K562 (cell line): ENCODE data around the gene LTA. TPM values are rescaled to one million over a fixed set of nuclear protein-coding genes. Genes with fewer than 3 reads are reported as not detected.

Experiments used
- CREB1 ChIP-seq, 2 experiments: sonication (generic) in 1 of 2; formaldehyde crosslinking in 1 of 2; IDR thresholded peaks; 2 replicates each; pipeline versions ENCODE4 v1.6.1 to v1.8.0; 2012 to 2022; ENCODE audit warnings: inconsistent platforms in 1 of 2, mild to moderate bottlenecking in 1 of 2, missing genetic modification reagents in 1 of 2, moderate library complexity in 1 of 2
- CREB5 ChIP-seq: fragments of 250-450 bp; sonication (Bioruptor Pico); IDR thresholded peaks from 2 replicates; pipeline ENCODE4 v1.5.0; 2020; ENCODE audit warnings: mild to moderate bottlenecking
- MGA ChIP-seq: fragments of 450-650 bp; IDR thresholded peaks from 2 replicates; pipeline ENCODE4 v1.6.1; 2016; ENCODE audit warnings: mild to moderate bottlenecking, moderate library complexity
- MYNN ChIP-seq, 2 experiments: sonication (generic); formaldehyde crosslinking in 1 of 2; IDR thresholded peaks; 2 replicates each; pipeline versions ENCODE4 v1.5.0 to v1.6.1; 2016 to 2020; ENCODE audit warnings: antibody characterized with exemption in 1 of 2, missing genetic modification reagents in 1 of 2
- PYGO2 ChIP-seq: fragments of 450-650 bp; IDR thresholded peaks from 2 replicates; pipeline ENCODE4 v1.6.1; 2016; ENCODE audit warnings: mild to moderate bottlenecking, missing genetic modification characterization, moderate library complexity, missing compliant biosample characterization
- ZKSCAN1 ChIP-seq: fragments of 150-350 bp; IDR thresholded peaks from 2 replicates; pipeline ENCODE4 v1.6.1; 2016; ENCODE audit warnings: low read depth, low read length
- ZNF212 ChIP-seq: fragments of 450-650 bp; formaldehyde crosslinking; IDR thresholded peaks from 2 replicates; pipeline ENCODE4 v1.4.0; 2020; ENCODE audit warnings: mild to moderate bottlenecking
- ZNF23 ChIP-seq: fragments of 250-450 bp; sonication (Bioruptor Pico); IDR thresholded peaks from 2 replicates; pipeline ENCODE4 v1.4.0; 2020; ENCODE audit warnings: mild to moderate bottlenecking
- ZNF311 ChIP-seq: fragments of 250-450 bp; sonication (Bioruptor Pico); IDR thresholded peaks from 2 replicates; pipeline ENCODE4 v1.4.0; 2020; ENCODE audit warnings: mild to moderate bottlenecking, moderate library complexity
- ZNF324 ChIP-seq: fragments of 250-450 bp; sonication (Bioruptor Pico); IDR thresholded peaks from 2 replicates; pipeline ENCODE4 v1.4.0; 2020; ENCODE audit warnings: mild to moderate bottlenecking
- ZNF354B ChIP-seq: fragments of 250-450 bp; sonication (Bioruptor Pico); IDR thresholded peaks from 2 replicates; pipeline ENCODE4 v1.4.0; 2020
- ZNF561 ChIP-seq: fragments of 450-650 bp; formaldehyde crosslinking; conservative IDR thresholded peaks from 2 replicates; pipeline ENCODE4 v1.4.0; 2020; ENCODE audit warnings: mild to moderate bottlenecking, moderate library complexity
- polyA plus RNA-seq, 8 experiments: library from polyadenylated mRNA; depleted of rRNA in 4 of 8; stranded (reverse) in 5 of 8; unstranded in 3 of 8; fragments of >200 nt; fragmentation: Nextera tagmentation in 2 of 8; fragmentation: Illumina TruSeq in 1 of 8; extraction: Ambion mirVana in 2 of 8; extraction: Trizol in 1 of 8; gene quantifications; 2 replicates each; pipeline versions ENCODE4 v1.2.1 to v1.2.3, GENCODE V29; 2011 to 2014; ENCODE audit warnings: inconsistent platforms in 1 of 8, missing spikeins in 1 of 8
- total RNA-seq, 7 experiments: library from RNA; depleted of rRNA in 6 of 7; stranded (reverse); fragments of >200 nt in 6 of 7; fragmentation: Illumina TruSeq in 2 of 7; extraction: Trizol in 2 of 7; gene quantifications; 2 replicates each; pipeline versions ENCODE4 v1.2.1 to v1.2.3, GENCODE V29; 2011 to 2021; ENCODE audit warnings: low replicate concordance in 1 of 7

Gene LTA
- total and polyA plus RNA-seq, 9 of the 15 experiments (the other 6 are each of a cell fraction or from before 2014, with no cell fraction given), result 0.80 TPM; not detected in 8

GRCh38 chr6:31546339-31546957, 25.6 kb upstream of the LTA start, which contains the start of gene ATP6V1G2 (continued):
- no peak for TF ChIP-seq CREB5 (CRISPR knock-in tag)
- no peak for TF ChIP-seq ZNF311 (CRISPR knock-in tag)
- no peak for TF ChIP-seq ZNF354B (CRISPR knock-in tag)
- no peak for TF ChIP-seq ZNF561
- TF ChIP-seq PYGO2 (tag), result no peak
- TF ChIP-seq MGA, result no peak
- no peak for TF ChIP-seq ZNF23 (CRISPR knock-in tag)
- TF ChIP-seq ZNF212, result no peak
- no peak for TF ChIP-seq ZNF324 (CRISPR knock-in tag)
- TF ChIP-seq ZKSCAN1, result 0 out of 2 replicates have a peak, but pooled peaks have one; percentile 49
- TF ChIP-seq MYNN (IDR thresholded peaks at IDR 0.05), result peak; percentile 27; the same call in 1 of the 2 replicates
- TF ChIP-seq MYNN (CRISPR knock-in tag; IDR thresholded peaks at IDR 0.05), result no peak
- TF ChIP-seq CREB1 (IDR thresholded peaks at IDR 0.05), result no peak
- no peak; the same call in 1 of the 2 replicates for TF ChIP-seq CREB1 (CRISPR knock-in tag; IDR thresholded peaks at IDR 0.05)
